Transverse colon (tissue), 4 donors: ENCODE results near the gene PRR18. TPM values are rescaled to one million over a fixed set of nuclear protein-coding genes. Genes with fewer than 3 reads are reported as not detected.
A peak's percentile ranks its signal among the peaks of the same experiment; 100 is the strongest.

ENCODE experiments used
- DNase-seq: peaks from one replicate; pipeline ENCODE4 v3.0.0-alpha.2; 2019
- H3K27ac ChIP-seq, 4 donors: fragments of 200-600 bp; sonication (generic); 2 replicates each; pipeline ENCODE4 v1.5.1; 2016 to 2018; ENCODE audit warnings: inconsistent platforms in 4 of 4
- H3K27me3 ChIP-seq: fragments of 200-600 bp; sonication (generic); 2 replicates; pipeline ENCODE4 v1.5.1; 2017; ENCODE audit warnings: inconsistent platforms
- H3K36me3 ChIP-seq, 4 donors: fragments of 200-600 bp; sonication (generic); 2 replicates each; pipeline ENCODE4 v1.5.1; 2017 to 2019; ENCODE audit warnings: inconsistent platforms in 4 of 4
- H3K4me1 ChIP-seq, 4 donors: fragments of 200-600 bp; sonication (generic); 2 replicates each; pipeline ENCODE4 v1.5.1; 2017 to 2020; ENCODE audit warnings: inconsistent platforms in 4 of 4
- H3K4me3 ChIP-seq, 4 donors: fragments of 200-600 bp; sonication (generic); 1 replicate in 1 of 4; 2 replicates in 3 of 4; pipeline versions ENCODE4 v1.5.1 to v1.6.1; 2017 to 2019; ENCODE audit warnings: inconsistent platforms in 4 of 4
- H3K9me3 ChIP-seq, 2 donors: fragments of 200-600 bp; sonication (generic); 2 replicates each; pipeline ENCODE4 v1.5.1; 2017 to 2019; ENCODE audit warnings: inconsistent platforms in 2 of 2
- CTCF ChIP-seq, 5 experiments: fragments of 200-600 bp in 3 of 5; fragments of 450-650 bp in 2 of 5; sonication (generic) in 3 of 5; IDR thresholded peaks; 1 replicate in 2 of 5; 2 replicates in 3 of 5; pipeline ENCODE4 v1.5.1; 2016 to 2017; ENCODE audit warnings: antibody characterized with exemption in 5 of 5, inconsistent platforms in 3 of 5, mild to moderate bottlenecking in 2 of 5, moderate library complexity in 1 of 5
- EP300 ChIP-seq: sonication (generic); formaldehyde crosslinking; IDR thresholded peaks from one replicate; pipeline ENCODE4 v1.6.1; 2017; ENCODE audit warnings: antibody characterized with exemption, low read depth
- POLR2A ChIP-seq: fragments of 450-650 bp; IDR thresholded peaks from one replicate; pipeline ENCODE4 v1.6.1; 2016; ENCODE audit warnings: antibody characterized with exemption, mild to moderate bottlenecking, moderate library complexity
- POLR2AphosphoS5 ChIP-seq, 3 donors: sonication (generic); formaldehyde crosslinking; IDR thresholded peaks; one replicate each; pipeline ENCODE4 v1.6.1; 2016; ENCODE audit warnings: antibody characterized with exemption in 3 of 3
- WGBS, 2 donors: methylation state at CpG; one replicate each; pipeline ENCODE4 v1.1.5; 2018; ENCODE audit warnings: low coverage in 1 of 2; 5-methylcytosine and 5-hydroxymethylcytosine counted together
- in situ Hi-C, 4 donors: fragments of 200-750 bp; cut with MboI; loops; one replicate each; pipeline versions ENCODE4 v1.15.0 to v1.15.1; 2017; ENCODE audit warnings: low sequenced_read_pairs in 3 of 4, low pct_ligation_motif_present in 1 of 4, low pct_unique_long_range_greater_than_20kb in 1 of 4
- intact Hi-C: fragments of 100-400 bp; cut with DNase I; formaldehyde crosslinking; loops from one replicate; pipeline ENCODE4 v1.15.1; 2023; ENCODE audit warnings: low total_unique reads
- total RNA-seq, 4 donors: library from RNA; depleted of rRNA; stranded (reverse); fragments of >200 nt; gene quantifications; one replicate each; pipeline ENCODE4 v1.1.0, GENCODE V29; 2016

PRR18 gene
- total RNA-seq, 4 donors from 2014 or later: not detected

- intact Hi-C loops (loop anchor here (5.0 kb wide), 1 partner anchor 801 kb away; no protein-coding TSS in a partner anchor), in situ Hi-C loops (no loop called here)
- Histone ChIP-seq H3K4me1 (no peaks in the 10 kb centered on the region), H3K27ac (no peak overlapping the region), H3K9me3 (no peaks in the 10 kb centered on the region), H3K27me3 (peaks cover 2% of the 10 kb centered on the region), H3K36me3 (no peaks in the 10 kb centered on the region), H3K4me3 (no peak overlapping the region)
- DNase-seq: no peak
- 94% methylated on average over 17 of the region's 17 CpGs; no CpG with 5 or more reads in 1 of the 2 donors for WGBS, 2 donors
- no peak for TF ChIP-seq EP300
- no peak for TF ChIP-seq CTCF (IDR thresholded peaks at IDR 0.05)
- no peak for TF ChIP-seq POLR2A
- TF ChIP-seq POLR2AphosphoS5 (IDR thresholded peaks at IDR 0.05): no peak
Measured at GRCh38 chr6:166262743-166263515, 45.3 kb downstream of the PRR18 start.

- 70 to 76% methylated on average over 2 to 20 of the region's 20 CpGs for WGBS, 2 donors
- H3K4me3 ChIP-seq: no peak overlapping the region
- intact Hi-C loops (no loop called here), in situ Hi-C loops (no loop called here)
- H3K4me1 ChIP-seq: no peaks in the 10 kb centered on the region
- DNase-seq: peak; percentile 32
- peak overlapping the region; percentile 48 to 64 (median 54) for H3K27ac ChIP-seq
- H3K9me3 ChIP-seq: no peaks in the 10 kb centered on the region
- H3K36me3 ChIP-seq: no peaks in the 10 kb centered on the region
- H3K27me3 ChIP-seq: peaks cover 24% of the 10 kb centered on the region
- TF ChIP-seq POLR2A (no peak), POLR2AphosphoS5 (IDR thresholded peaks at IDR 0.05) (no peak), CTCF (IDR thresholded peaks at IDR 0.05) (no peak), EP300 (no peak)
Measured at GRCh38 chr6:166259296-166259977, 48.8 kb downstream of the PRR18 start.

GRCh38 chr6:166258854-166259276 lies 49.3 kb downstream of the PRR18 start:
- peak overlapping the region; percentile 48 to 64 (median 54) for H3K27ac ChIP-seq
- peak; percentile 47 for DNase-seq
- H3K27me3 ChIP-seq: peaks cover 29% of the 10 kb centered on the region
- H3K4me3 ChIP-seq: no peak overlapping the region
- in situ Hi-C loops (no loop called here), intact Hi-C loops (no loop called here)
- 63% methylated on average over 10 of the region's 10 CpGs; no CpG with 5 or more reads in 1 of the 2 donors for WGBS, 2 donors
- H3K9me3 ChIP-seq: no peaks in the 10 kb centered on the region
- TF ChIP-seq POLR2A (no peak), CTCF (IDR thresholded peaks at IDR 0.05) (no peak), EP300 (no peak)
- H3K4me1 ChIP-seq: peaks cover 0 to 2% (median 1%) of the 10 kb centered on the region in 4 donors
- H3K36me3 ChIP-seq: no peaks in the 10 kb centered on the region

GRCh38 chr6:166257911-166258318 lies 50.3 kb downstream of the PRR18 start:
- 54% methylated on average over 7 of the region's 7 CpGs; no CpG with 5 or more reads in 1 of the 2 donors for WGBS, 2 donors
- Histone ChIP-seq H3K27me3 (peaks cover 39% of the 10 kb centered on the region), H3K4me1 (peaks cover 0 to 12% (median 10%) of the 10 kb centered on the region in 4 donors), H3K9me3 (no peaks in the 10 kb centered on the region), H3K4me3 (no peak overlapping the region), H3K27ac (peak overlapping the region in 2 of 4 donors; percentile 48 to 52), H3K36me3 (no peaks in the 10 kb centered on the region)
- intact Hi-C loops: no loop called here
- in situ Hi-C loops: no loop called here
- no peak for DNase-seq
- TF ChIP-seq POLR2A (no peak), POLR2AphosphoS5 (IDR thresholded peaks at IDR 0.05) (no peak)

Other genes starting within 250 kb of the PRR18 start
- gene TBXT, start 140.5 kb downstream of the PRR18 start, total RNA-seq: not detected
- gene SFT2D1, start 34.2 kb upstream of the PRR18 start, total RNA-seq: 10 to 100 TPM in 3 of 4 donors, 1 to 10 TPM in 1; 7.6 to 55.6 (median 39.7) TPM
- gene MPC1, start 74.5 kb upstream of the PRR18 start, total RNA-seq: 100 to 1,000 TPM in 3 of 4 donors, 10 to 100 TPM in 1; 90.8 to 131 (median 129) TPM